Measurements from ENCODE around the gene ENKD1. TPM values are rescaled to one million over a fixed set of nuclear protein-coding genes. Genes with fewer than 3 reads are reported as not detected.

ENKD1 gene
- total RNA-seq, 4 donors from 2014 or later: 6.2 to 17.6 (median 16.0) TPM

DNA sequence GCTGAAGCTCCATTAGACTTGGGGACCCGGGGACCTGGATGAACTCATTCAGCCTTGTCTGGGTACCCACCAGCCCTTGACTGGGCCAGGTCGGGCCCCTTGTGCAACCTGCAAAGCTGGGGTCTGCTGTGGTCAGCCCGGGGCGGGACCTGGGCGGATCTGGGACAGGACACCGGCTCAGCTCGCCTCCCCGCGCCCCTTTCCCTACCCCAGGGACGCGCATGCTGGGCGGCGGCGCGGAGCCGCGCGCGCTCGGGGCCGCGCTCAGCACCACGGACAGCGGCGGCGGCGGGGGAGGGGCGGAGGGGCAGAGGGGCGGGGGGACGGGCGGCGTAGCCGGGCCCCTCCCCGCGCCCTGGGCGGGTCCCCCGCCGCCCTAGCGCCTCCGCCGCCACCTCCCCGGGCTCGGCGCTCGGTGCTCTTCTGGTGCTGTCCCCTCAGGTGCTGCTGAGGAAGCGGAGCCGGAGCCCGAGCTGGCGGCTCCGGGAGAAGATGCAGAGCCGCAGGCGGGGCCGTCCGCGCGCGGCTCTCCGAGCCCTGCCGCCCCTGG lies 13.9 kb downstream of the ENKD1 start:
- TF ChIP-seq, protein P1, sequence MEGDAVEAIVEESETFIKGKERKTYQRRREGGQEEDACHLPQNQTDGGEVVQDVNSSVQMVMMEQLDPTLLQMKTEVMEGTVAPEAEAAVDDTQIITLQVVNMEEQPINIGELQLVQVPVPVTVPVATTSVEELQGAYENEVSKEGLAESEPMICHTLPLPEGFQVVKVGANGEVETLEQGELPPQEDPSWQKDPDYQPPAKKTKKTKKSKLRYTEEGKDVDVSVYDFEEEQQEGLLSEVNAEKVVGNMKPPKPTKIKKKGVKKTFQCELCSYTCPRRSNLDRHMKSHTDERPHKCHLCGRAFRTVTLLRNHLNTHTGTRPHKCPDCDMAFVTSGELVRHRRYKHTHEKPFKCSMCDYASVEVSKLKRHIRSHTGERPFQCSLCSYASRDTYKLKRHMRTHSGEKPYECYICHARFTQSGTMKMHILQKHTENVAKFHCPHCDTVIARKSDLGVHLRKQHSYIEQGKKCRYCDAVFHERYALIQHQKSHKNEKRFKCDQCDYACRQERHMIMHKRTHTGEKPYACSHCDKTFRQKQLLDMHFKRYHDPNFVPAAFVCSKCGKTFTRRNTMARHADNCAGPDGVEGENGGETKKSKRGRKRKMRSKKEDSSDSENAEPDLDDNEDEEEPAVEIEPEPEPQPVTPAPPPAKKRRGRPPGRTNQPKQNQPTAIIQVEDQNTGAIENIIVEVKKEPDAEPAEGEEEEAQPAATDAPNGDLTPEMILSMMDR (IDR thresholded peaks at IDR 0.05; ENCODE audit: low read depth): no peak

DNA sequence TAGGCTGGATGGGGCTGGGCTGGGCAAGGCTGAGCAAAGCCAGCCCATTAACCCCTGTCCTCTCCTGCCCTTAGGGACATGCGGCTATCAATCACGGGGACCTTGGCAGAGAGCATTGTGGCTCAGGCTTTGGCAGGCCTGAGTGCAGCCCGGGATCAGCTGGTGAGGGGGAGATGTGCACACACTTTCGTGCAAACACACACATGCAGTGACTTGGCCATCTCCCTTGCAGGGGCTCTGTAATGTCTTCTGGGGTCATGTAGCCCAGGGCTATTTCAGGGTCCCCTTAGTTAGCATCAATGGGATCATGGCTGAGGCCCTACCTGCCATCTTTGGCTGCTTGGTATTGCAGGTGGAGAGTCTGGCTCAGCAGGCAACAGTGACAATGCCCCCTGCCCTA lies 14.7 kb downstream of the ENKD1 start:
- TF ChIP-seq, protein P1 (IDR thresholded peaks at IDR 0.05; ENCODE audit: low read depth): no peak

GRCh38 chr16:67651039-67651438 lies 15.5 kb downstream of the ENKD1 start:
- TF ChIP-seq, protein P1 (IDR thresholded peaks at IDR 0.05; ENCODE audit: low read depth): no peak

DNA sequence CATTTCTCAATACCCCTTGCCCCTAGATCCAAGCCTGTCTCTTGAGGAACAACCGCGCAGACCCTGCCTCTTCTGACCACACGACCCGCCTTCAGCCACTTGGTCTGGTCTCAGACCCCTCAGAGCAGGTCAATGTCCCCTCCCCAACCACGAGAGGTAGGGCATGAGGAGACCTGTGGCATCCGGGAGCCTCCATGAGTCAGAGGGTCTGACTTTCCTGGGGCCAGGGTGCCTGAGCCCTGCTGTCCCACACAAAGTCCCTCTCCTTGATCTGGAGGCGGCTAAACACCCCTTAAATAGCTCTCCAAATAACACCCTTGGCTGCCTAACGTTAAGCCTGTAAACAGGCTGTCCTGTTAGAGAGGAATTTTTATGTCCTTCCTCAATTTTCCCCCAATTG lies 16.5 kb downstream of the ENKD1 start:
- TF ChIP-seq, protein P1 (IDR thresholded peaks at IDR 0.05; ENCODE audit: low read depth): no peak

DNA sequence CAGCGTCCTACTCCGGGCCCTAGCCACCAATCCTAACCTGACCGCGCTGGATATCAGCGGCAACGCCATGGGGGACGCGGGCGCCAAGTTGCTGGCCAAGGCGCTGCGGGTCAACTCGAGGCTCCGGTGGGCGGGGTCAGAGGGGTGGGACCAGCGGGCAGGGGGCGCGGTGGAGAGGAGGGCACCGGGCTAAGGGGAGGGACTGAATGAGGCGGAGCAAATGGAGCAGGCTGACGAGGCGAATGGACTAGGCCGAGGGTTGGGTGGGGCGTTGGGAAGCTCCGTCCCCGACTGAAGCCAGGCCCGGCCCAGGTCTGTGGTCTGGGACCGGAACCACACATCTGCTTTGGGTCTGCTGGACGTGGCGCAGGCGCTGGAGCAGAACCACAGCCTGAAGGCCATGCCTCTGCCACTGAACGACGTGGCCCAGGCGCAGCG lies 17.0 kb downstream of the ENKD1 start:
- TF ChIP-seq, protein P1 (IDR thresholded peaks at IDR 0.05; ENCODE audit: low read depth): no peak

GRCh38 chr16:67648764-67649407 lies 17.7 kb downstream of the ENKD1 start:
- TF ChIP-seq, protein P1 (IDR thresholded peaks at IDR 0.05; ENCODE audit: low read depth): no peak

- TF ChIP-seq, protein P1 (IDR thresholded peaks at IDR 0.05; ENCODE audit: low read depth): no peak
Measured at GRCh38 chr16:67648088-67648763, 18.3 kb downstream of the ENKD1 start.
